ENCODE data around the gene PPFIBP1. TPM values are rescaled to one million over a fixed set of nuclear protein-coding genes. Genes with fewer than 3 reads are reported as not detected.

The PPFIBP1 gene
- total RNA-seq: 90.6 and 114 TPM in 2 replicates

DNA sequence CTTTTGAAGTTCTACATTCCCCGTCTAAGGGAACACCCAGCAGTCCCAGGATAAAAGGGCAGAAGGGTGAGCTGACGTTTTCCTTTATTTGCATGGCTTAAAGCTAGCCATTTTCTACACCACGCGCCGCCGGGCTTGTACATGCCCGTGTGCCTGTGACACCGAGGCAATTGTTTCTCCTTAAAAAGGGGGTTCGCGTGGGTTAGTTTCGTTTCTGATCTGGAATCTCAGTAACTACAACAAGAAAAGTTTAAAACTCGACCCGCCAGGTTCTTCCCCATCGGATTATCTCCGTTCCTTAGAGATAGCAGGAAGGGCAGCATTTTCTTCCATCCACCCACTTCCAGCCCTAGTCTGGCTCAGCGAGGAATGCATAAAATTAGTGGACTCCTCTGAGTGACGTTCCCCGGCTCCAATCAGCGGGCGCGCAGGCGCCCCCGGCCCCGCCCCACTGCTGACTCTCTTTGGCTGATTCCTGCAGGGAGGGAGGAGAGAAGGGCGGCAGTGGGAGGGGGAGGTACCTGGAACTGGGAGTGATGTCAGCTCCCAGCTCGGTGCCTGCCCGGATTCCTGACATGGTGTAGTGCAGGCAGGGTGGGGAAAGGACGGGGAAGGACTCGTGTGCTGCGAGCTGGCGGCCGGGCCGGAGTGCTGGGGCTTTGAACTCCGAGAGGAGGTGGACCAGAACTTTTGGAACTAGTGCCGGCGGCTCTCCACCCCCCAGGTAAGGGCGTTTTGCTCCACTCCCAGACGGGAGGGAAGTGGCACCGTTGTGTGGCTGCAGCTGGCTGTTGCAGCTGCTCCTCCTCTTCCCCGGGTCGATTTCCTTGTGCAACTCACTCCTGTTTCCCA lies at the start of gene PPFIBP1:
PPFIBP1 (plus strand) TSS at position 565 of the 852 bp plus-strand sequence. CDS start 109,191 bp downstream, outside the sequence.

DNA sequence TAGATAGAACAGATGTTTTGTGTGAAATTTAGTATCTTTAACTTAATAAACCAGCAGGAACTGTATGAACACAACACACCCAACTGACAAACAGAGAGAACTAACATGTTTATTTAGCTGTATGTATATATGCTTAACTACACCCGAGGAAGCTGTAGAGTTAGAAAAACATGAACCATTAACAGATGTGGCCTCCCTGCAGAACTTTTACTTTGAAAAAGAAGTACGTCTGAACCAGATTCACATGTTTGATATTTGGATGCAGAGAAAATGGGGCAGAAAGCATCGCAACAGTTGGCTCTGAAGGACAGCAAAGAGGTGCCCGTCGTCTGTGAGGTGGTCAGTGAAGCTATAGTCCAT lies 172.3 kb downstream of the PPFIBP1 start, which contains the start of gene REP15:
REP15 (plus strand) TSS at position 155 of the 360 bp plus-strand sequence; CDS start at position 271, 116 bp downstream.

DNA sequence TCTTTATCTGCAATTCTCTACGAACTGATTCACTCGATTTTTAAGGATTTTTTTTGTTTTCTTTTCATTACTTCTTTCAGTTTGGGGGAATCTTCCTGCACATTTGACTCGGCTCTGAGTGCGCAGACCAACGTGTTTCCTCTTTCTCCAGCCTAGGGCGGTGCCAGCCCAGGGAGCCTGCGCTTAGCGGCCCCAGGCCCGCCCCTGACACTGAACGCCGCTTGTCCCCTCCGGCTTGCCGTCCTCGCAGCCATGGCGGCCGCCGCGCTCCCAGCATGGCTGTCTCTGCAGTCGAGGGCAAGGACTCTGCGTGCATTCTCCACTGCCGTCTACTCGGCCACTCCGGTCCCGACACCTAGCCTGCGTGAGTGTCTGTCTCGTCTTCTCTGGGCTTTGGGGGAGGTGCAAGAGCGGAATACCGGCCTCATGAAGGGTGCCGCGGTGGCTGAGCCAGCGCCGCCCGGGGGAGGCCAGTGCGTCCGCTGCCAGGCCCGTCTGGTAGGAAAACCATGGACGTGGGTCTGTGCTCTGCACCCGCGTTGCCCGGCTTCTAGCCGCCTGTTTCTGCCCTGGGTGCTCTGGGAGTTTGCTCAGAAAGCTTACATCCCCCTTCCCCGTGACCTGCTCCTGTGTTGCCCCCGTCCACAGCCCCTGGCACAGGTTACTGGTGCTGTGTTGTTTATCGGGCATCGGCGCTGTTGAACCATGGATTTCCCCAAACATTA lies 186.7 kb downstream of the PPFIBP1 start, which contains the start of gene MRPS35:
MRPS35 (plus strand) TSS at position 241 of the 725 bp plus-strand sequence; CDS start at position 253, 12 bp downstream.

Other genes with a start within 250 kb of the PPFIBP1 start
- 40.6 and 40.8 TPM in 2 replicates for gene BMAL2, start 191.4 kb upstream of the PPFIBP1 start, total RNA-seq
- gene SMCO2, start 77.5 kb upstream of the PPFIBP1 start, total RNA-seq: 0.36 and 0.75 TPM in 2 replicates
- 1.5 and 1.7 TPM in 2 replicates for gene REP15, start 172.2 kb downstream of the PPFIBP1 start, total RNA-seq
- gene MRPS35, start 186.6 kb downstream of the PPFIBP1 start, total RNA-seq: 37.1 and 38.5 TPM in 2 replicates